Calu3 (cell line): ENCODE results near the gene ZNF726. TPM values are rescaled to one million over a fixed set of nuclear protein-coding genes. Genes with fewer than 3 reads are reported as not detected.

Experiments used
- Bru-seq: library from RNA; stranded (reverse); fragments of 400-500 nt; gene quantifications from one replicate; lab custom pipeline; 2021; lab: Mats Ljungman, UMichigan
- BruChase-seq, 2 experiments: library from RNA; stranded (reverse); fragments of 400-500 nt; gene quantifications; one replicate each; lab custom pipeline; 2021; lab: Mats Ljungman, UMichigan
- BruUV-seq: library from RNA; stranded (reverse); fragments of 400-500 nt; replicated peaks from 2 replicates; lab custom pipeline; 2021; lab: Mats Ljungman, UMichigan
- CTCF ChIA-PET: fragments of 300-600 bp; sonication (Branson Sonifier 250); formaldehyde crosslinking; loops from one replicate; lab custom pipeline; 2022; ENCODE audit warnings: antibody characterized with exemption; lab: Charles Lee
- DNase-seq: peaks from one replicate; pipeline ENCODE4 v3.0.0; 2022
- H3K27ac Mint-ChIP-seq: one replicate; pipeline ENCODE4 v1.8.0; 2022; ENCODE audit warnings: mixed read lengths; ENCODE audit not compliant: unreplicated experiment
- H3K27me3 Mint-ChIP-seq: one replicate; pipeline ENCODE4 v1.8.0; 2022; ENCODE audit warnings: mixed read lengths; ENCODE audit not compliant: unreplicated experiment
- H3K36me3 Mint-ChIP-seq: one replicate; pipeline ENCODE4 v1.8.0; 2022; ENCODE audit warnings: mild to moderate bottlenecking, moderate library complexity, mixed read lengths; ENCODE audit not compliant: insufficient read depth, unreplicated experiment
- H3K4me1 Mint-ChIP-seq: one replicate; pipeline ENCODE4 v1.8.0; 2022; ENCODE audit warnings: mild to moderate bottlenecking, low read depth, mixed read lengths; ENCODE audit not compliant: unreplicated experiment
- H3K4me3 Mint-ChIP-seq: one replicate; pipeline ENCODE4 v1.8.0; 2022; ENCODE audit warnings: mild to moderate bottlenecking, low read depth, moderate library complexity, mixed read lengths; ENCODE audit not compliant: unreplicated experiment
- H3K9me3 Mint-ChIP-seq: one replicate; pipeline ENCODE4 v1.8.0; 2022; ENCODE audit warnings: low read depth, mixed read lengths; ENCODE audit not compliant: unreplicated experiment
- intact Hi-C: fragments of 100-400 bp; cut with micrococcal nuclease; formaldehyde crosslinking; loops from one replicate; pipeline ENCODE4 v1.10.0; 2022; ENCODE audit not compliant: unreplicated experiment
- long read RNA-seq: library from polyadenylated mRNA; stranded (forward); transcript quantifications from one replicate; pipeline ENCODE4 v2.0.0, GENCODE V29; 2022
- total RNA-seq: library from RNA; stranded (reverse); gene quantifications from 2 replicates; pipeline ENCODE4 v1.2.3, GENCODE V29; 2022
- TF ChIP-seq, protein P1 (sequence below): fragments of 200-600 bp; IDR thresholded peaks from one replicate; pipeline ENCODE4 v1.8.0; 2022; ENCODE audit warnings: antibody characterized with exemption; ENCODE audit not compliant: unreplicated experiment

ZNF726 gene
- 9.7 and 10.0 TPM in 2 replicates for total RNA-seq
- percentile 78 among the genes with signal in this experiment for Bru-seq, nascent RNA
- percentile 72 among the genes with signal in this experiment for BruChase-seq, experiment 1, labeled RNA remaining after a 6-hour chase
- percentile 77 among the genes with signal in this experiment for BruChase-seq, experiment 2, labeled RNA remaining after a 2-hour chase
- long read RNA-seq, partial matches to known transcripts: 0 of 1 reads
- long read RNA-seq, other reads (novel, unspliced or antisense): 0 of 1 reads

DNA sequence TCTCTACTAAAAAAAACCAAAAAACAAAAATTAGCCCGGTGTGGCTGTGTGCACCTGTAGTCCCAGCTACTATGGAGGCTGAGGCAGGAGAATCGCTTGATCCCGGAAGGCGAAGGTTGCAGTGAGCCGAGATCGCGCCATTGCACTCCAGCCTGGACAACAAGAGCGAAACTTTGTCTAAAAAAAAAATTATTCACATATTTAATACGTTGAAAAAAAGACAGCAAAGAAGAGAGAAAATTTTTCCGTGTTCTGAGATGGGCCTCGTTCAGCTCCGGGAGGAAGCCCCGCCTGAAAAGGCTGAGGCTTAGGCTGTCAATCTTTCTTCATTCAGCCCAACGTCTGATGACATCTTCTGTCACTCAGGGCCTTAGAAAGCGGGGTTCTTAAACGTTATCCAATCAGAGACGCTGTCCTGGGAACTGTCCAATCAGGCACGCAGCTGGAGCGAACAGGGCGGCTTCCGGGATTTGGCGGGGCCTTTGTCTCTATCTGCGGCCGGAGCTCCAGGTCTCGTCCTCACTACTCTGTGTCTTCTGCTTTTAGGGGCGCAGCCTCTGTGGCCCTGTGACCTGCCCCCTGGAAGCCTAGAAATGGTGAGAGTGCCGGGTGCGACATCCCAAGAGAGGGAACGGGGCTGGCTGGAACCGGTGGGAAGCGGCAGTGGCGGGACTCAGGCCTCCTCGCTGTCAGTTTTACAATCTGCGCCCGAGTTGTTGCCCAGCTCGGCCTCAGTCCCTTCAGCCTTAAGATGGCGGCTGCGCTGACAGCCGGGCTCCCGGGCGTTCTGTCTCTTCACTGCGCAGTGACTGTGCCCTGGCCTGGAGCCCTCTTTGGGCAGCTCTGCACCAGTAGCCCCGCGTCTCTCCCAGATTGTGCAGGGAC lies at the start of gene ZNF726:
Gene ZNF726 (plus strand): TSS at position 485 of the 885 bp plus-strand sequence. CDS start 109 bp downstream, at position 594.
- no peaks in the 10 kb centered on the region for H3K27me3 Mint-ChIP-seq
- TSS peak; percentile 34 for BruUV-seq
- peaks cover 11% of the 10 kb centered on the region for H3K36me3 Mint-ChIP-seq
- TF ChIP-seq, protein P1, sequence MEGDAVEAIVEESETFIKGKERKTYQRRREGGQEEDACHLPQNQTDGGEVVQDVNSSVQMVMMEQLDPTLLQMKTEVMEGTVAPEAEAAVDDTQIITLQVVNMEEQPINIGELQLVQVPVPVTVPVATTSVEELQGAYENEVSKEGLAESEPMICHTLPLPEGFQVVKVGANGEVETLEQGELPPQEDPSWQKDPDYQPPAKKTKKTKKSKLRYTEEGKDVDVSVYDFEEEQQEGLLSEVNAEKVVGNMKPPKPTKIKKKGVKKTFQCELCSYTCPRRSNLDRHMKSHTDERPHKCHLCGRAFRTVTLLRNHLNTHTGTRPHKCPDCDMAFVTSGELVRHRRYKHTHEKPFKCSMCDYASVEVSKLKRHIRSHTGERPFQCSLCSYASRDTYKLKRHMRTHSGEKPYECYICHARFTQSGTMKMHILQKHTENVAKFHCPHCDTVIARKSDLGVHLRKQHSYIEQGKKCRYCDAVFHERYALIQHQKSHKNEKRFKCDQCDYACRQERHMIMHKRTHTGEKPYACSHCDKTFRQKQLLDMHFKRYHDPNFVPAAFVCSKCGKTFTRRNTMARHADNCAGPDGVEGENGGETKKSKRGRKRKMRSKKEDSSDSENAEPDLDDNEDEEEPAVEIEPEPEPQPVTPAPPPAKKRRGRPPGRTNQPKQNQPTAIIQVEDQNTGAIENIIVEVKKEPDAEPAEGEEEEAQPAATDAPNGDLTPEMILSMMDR: no peak
- intact Hi-C loops: no loop called here
- CTCF ChIA-PET: interaction anchor here (0.6 to 0.9 kb wide), 3 partner anchors 119 to 431 kb away, joined by 3 to 5 read pairs (median 3); partner anchors contain the start of gene ZNF254
- DNase-seq: peak; percentile 85
- peak within 1 kb of the TSS; percentile 93 for H3K27ac Mint-ChIP-seq
- H3K4me3 Mint-ChIP-seq: peak within 1 kb of the TSS; percentile 93
- no peaks in the 10 kb centered on the region for H3K4me1 Mint-ChIP-seq
- peaks cover 11% of the 10 kb centered on the region for H3K9me3 Mint-ChIP-seq

DNA sequence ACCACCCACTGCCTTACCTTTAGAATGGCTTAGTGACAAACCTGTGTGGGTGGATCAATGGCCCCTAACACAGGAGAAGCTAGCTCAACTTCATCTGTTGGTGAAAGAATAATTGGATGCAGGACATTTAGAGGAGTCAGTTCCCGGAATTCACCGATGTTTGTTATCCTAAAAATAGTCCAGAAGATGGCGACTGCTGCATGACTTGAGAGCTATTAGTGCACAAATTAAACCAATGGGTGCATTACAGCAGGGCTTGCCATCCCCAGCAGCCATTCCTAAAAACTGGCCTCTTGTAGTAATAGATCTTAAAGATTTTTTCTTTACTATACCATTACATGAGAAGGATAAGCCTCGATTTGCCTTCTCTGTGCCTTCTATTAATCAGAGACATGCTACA lies 46.8 kb upstream of the ZNF726 start:
- H3K4me3 Mint-ChIP-seq: no peak overlapping the region
- no TSS peak for BruUV-seq
- H3K27ac Mint-ChIP-seq: no peak overlapping the region
- TF ChIP-seq, protein P1: no peak
- intact Hi-C loops: no loop called here
- H3K27me3 Mint-ChIP-seq: no peaks in the 10 kb centered on the region
- H3K9me3 Mint-ChIP-seq: peaks cover 26% of the 10 kb centered on the region
- no peak for DNase-seq
- H3K36me3 Mint-ChIP-seq: no peaks in the 10 kb centered on the region
- H3K4me1 Mint-ChIP-seq: no peaks in the 10 kb centered on the region
- CTCF ChIA-PET: no interaction called here

DNA sequence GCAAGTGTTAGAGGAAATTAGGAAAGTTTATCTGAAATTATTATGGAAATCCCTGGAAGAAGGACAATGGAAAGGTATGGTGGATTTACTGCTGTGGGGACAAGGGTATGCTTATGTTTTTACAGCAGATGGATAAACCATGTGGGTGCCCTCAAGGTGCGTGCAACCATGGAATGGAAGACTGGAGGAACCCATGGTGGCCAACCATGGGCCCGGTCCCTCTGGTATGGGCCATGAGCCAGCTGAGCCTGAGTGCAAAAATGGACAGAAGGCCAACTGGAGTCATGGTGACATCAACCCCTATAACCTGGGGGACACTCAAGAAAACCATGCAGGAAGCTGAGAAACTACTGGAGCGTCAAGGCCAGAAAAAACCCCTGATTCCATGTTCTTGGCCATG lies 46.1 kb upstream of the ZNF726 start:
- intact Hi-C loops: no loop called here
- TF ChIP-seq, protein P1: no peak
- H3K4me1 Mint-ChIP-seq: no peaks in the 10 kb centered on the region
- no peak overlapping the region for H3K27ac Mint-ChIP-seq
- H3K9me3 Mint-ChIP-seq: peaks cover 25% of the 10 kb centered on the region
- no peak for DNase-seq
- no peak overlapping the region for H3K4me3 Mint-ChIP-seq
- BruUV-seq: no TSS peak
- CTCF ChIA-PET: no interaction called here
- H3K36me3 Mint-ChIP-seq: no peaks in the 10 kb centered on the region
- no peaks in the 10 kb centered on the region for H3K27me3 Mint-ChIP-seq

DNA sequence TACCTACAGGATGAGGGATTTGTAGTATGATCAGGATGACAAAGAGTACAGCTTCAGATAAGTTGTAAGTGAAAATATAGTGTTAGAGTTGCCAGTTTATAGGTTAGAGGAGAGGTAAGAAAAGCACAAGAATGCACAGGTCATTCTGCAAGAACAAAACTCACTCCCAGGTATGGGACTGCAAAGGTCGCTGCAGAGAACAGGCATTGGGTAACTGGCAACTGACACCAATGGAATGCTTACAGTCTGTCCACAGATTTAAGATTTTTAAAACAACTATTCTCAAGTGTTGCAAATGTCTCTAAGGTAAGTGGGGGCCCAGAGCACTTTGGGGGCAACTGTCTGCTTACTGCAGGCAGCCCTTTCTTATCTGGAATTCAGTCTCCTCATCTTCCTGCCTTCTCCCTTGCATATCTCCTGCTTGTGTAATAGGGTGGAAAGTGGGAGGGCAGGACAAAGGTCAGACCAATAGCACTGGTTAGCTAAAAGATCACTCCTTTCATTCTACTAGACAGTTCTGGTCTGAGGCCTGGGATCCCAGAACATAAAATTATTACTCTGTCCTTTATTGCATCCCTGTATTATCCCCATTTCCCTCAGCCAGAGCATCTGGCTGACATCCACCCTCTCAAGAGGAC lies 42.3 kb upstream of the ZNF726 start:
- TF ChIP-seq, protein P1: no peak
- H3K36me3 Mint-ChIP-seq: no peaks in the 10 kb centered on the region
- intact Hi-C loops: no loop called here
- H3K9me3 Mint-ChIP-seq: peaks cover 18% of the 10 kb centered on the region
- CTCF ChIA-PET: no interaction called here
- H3K27me3 Mint-ChIP-seq: no peaks in the 10 kb centered on the region
- no peak for DNase-seq
- H3K4me1 Mint-ChIP-seq: no peaks in the 10 kb centered on the region
- H3K27ac Mint-ChIP-seq: no peak overlapping the region
- no peak overlapping the region for H3K4me3 Mint-ChIP-seq
- BruUV-seq: no TSS peak
